Measurements from ENCODE around the gene C16orf78.

DNA sequence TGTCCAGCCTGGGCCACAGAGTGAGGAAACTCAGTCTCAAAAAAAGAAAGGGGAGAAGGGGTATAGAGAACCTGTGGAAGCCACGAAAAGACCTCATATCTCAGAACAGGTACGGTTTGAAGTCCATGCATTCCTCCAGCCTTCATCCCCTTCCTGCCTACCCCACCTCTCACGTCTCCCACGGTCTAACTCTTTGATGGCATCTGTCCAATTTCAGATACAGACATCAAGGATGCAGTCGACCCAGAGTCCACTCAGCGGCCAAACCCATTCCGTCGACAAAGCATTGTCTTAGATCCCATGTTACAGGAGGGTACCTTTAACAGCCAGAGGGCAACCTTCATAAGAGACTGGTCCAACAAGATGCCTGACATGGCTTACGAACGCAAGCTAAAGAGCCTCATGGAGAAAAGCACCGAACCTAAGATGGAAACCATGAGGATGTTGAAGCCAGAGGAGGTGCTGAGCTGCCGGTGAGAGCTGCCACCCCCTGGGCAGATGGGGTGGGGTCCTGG, 22.7 kb downstream of the C16orf78 start:
- TF ChIP-seq, protein P1, sequence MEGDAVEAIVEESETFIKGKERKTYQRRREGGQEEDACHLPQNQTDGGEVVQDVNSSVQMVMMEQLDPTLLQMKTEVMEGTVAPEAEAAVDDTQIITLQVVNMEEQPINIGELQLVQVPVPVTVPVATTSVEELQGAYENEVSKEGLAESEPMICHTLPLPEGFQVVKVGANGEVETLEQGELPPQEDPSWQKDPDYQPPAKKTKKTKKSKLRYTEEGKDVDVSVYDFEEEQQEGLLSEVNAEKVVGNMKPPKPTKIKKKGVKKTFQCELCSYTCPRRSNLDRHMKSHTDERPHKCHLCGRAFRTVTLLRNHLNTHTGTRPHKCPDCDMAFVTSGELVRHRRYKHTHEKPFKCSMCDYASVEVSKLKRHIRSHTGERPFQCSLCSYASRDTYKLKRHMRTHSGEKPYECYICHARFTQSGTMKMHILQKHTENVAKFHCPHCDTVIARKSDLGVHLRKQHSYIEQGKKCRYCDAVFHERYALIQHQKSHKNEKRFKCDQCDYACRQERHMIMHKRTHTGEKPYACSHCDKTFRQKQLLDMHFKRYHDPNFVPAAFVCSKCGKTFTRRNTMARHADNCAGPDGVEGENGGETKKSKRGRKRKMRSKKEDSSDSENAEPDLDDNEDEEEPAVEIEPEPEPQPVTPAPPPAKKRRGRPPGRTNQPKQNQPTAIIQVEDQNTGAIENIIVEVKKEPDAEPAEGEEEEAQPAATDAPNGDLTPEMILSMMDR (IDR thresholded peaks at IDR 0.05; ENCODE audit: poor library complexity): no peak
- TF ChIP-seq EZH2 (IDR thresholded peaks at IDR 0.05; ENCODE audit: borderline replicate concordance): no peak
